Iris pigment epithelial cell (primary cell): ENCODE results near the gene TUBA4B.

Source experiments
- DNase-seq: peaks from one replicate; pipeline ENCODE4 v3.0.0-alpha.2; 2011; ENCODE audit warnings: low read depth

The TUBA4B gene

DNA sequence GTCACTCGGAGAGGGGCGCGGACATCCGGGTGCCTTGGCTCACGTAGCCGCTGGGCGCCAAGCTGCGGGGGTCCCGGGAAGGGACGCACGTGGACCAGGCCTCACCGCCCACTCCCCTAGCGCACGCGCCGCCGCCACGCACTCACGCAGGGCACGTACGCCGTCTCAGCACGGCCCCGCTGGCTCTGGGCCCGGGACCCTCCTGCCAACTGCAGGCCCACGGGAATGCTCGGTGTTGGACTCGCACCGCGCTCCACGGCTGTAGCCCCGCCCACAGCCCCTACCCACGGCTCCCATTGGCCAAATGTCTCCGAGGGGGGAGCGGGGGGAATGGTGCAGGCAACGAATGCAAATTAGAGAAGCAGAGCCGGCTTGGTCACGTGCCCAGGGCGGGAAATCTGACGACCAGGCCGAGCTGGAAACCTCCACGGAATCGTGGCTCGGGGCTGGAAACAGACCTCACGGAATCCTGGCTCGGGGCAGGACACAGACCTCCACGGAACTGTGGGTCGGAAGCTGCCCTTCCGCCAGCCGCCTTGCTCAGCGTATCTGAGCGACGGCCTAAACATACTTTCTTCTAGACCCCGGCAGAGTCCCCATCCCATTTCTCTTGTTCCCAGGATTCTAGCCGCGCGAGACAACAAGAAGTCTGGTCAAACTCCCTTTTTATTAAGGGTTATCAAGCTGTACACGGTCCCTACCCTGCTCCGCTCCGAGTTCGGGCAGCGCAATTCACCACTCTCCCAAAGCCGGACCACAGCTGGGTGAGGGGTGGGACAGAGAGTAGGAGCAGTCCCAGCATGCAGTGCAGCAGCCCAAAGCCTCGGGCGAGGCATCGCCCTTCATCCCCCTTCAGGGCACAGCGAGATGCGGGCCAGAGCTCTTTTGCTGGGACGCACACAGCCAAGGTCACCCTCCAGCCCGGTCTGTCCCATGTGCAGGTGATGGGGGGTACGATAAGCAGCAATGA lies 34.0 kb upstream of the TUBA4B start, which contains the start of gene ABCB6:
Gene ABCB6 (minus strand): TSS at position 227 of the 970 bp plus-strand sequence. CDS start 285 bp downstream, outside the sequence.
- peak; percentile 94 for DNase-seq

DNA sequence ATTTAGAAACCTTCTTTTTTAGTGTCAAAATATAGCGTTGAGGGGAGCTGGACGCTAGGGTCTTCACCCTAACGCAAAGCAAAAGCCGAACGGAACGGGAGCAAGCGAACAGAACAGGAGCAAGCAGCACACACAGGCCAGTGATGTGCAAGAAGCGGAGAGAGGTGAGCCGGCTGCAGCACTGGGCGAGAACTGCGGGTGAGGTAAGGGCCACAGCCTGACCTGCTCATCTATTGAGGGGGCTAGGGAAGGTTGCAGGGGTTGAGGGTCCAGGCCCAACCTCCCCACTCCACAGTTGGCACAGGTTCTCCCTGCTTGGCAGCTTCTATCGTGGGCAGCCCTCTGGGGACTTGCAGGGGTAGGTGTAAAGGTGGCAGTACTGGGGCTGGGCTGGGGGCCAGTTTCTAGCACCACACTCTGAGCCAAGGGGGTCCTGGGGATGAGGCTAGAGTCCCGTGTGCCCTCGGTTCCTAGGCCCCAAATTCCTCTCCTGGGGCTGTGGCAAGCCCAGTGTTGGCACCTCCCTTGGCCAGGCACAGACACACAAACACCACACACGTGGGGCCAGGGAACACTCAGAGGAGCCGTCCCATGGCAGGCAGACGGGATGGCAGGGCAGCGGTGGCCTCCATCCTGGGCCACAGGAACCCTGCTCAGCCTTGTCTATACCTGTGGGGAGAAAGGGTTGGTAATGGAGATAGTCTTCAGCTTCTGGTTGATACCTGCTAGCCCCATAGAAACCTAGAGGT lies 33.1 kb upstream of the TUBA4B start:
- DNase-seq: no peak

DNA sequence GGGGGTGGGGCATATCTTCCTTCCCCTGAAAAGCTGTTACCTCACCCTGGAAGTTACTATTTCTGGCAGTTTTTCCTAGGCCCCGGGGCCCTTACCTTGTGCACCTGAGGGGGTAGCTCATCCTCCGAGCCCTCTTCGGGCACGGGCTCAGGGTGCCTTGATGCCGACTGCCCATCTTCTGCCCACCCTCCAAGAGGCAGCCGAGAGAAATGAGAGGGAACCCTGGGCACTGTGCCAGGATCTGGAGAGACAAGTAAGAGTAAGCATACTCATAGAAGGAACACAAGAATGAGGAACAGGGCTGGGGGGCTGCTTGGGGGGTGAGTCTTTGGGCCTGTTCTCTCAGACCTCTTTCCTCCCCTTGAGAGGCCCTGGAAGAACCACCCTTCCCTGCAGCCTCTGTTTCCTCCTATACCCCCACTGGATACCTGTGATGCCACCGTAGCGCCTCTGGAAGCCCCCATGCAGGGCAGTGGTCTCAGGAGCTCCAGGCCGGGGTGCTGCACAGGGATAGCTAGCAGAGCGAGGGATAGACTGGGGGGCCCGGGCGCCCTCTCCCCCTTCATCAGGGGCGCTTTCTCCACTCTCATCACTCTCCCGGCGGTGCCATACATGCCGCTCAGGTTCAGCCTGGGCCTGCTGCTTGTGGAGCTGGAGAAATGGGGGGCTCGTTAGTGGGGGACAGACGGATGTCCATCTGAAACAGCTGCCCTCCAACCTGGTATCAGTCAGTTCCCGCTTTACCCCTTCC lies 32.2 kb upstream of the TUBA4B start:
- no peak for DNase-seq

DNA sequence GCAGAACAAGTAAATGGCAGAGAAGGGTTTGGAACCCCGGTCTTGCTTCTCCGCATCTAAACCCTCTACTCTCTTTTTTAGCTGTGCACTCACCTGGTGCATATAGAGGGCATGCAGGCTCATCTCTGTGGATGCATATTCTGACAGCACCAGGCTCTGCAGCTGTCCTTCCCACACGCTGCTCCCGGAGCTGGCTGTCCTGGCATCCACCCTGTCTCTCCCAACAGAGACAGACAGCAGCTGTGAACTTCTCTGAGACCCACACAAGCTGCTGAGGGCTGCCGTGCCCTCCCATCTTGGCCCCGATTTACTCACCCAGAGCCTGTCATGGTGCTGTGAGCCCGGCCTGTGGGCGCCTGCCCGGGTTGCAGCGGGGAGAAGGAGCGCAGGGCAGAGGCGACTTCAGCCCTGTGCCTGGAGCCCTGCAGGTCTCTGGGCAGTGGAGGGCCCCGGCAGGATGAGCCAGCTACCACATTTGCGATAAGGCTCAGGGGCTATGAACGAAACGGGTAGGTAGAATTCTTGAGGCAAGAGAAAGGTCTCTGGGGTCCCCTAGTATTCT lies 31.0 kb upstream of the TUBA4B start:
- no peak for DNase-seq

DNA sequence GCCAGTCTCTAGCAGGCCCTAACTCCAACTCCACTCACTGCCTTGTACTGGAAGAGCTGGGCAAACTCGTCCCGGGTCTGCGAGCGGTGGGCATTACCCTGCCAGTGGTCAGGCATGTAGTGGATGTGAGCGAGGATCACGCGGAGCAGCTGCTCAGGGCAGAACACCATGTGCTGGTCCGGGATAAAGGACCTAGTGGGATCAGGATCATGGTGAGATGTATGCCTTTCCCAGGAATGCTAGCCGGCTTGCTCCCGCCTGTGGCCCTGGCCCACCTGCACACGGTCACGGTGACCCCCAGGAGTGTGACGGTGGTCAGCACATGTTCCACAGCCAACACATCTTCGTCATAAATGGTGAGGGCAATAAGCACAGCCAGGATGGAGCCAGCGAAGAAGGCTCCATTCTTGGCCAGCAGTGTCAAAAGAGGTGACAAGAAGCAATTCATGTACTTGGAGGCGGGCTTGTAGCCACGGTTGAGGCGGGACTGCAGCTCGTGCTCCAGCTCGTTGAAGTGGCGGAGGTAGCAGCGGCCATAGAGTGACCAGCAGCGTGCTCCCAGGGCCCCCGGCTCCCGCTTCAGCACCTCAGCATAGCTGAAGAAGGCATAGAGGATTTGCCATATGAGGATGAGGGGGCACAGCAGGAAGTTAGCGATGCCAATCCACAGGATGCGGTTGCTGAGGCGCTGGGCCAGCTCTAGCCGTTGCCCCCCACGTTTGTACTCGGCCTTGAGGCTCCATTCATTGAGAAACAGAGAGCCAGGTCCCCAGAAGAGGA lies 29.0 kb upstream of the TUBA4B start:
- DNase-seq: no peak

DNA sequence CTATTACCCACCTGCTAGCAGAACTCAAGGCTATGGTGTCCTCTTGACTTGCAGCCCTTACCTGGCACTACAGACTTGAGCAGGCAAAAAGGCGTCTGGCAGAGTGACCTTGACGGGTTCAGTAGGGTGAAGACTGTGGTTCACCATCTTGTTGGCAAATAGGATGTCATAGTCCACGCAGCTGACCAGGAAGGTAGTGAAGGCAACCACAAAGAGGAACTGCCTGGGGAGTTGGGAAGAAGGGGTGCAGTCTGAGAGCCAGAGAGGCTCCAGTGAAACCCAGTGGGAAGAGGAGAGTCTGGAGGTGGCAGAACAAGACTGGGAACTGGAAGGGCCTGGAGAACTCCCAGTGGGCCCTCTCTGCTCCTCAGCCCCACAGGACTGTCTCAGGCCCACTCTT lies 27.7 kb upstream of the TUBA4B start:
- no peak for DNase-seq

DNA sequence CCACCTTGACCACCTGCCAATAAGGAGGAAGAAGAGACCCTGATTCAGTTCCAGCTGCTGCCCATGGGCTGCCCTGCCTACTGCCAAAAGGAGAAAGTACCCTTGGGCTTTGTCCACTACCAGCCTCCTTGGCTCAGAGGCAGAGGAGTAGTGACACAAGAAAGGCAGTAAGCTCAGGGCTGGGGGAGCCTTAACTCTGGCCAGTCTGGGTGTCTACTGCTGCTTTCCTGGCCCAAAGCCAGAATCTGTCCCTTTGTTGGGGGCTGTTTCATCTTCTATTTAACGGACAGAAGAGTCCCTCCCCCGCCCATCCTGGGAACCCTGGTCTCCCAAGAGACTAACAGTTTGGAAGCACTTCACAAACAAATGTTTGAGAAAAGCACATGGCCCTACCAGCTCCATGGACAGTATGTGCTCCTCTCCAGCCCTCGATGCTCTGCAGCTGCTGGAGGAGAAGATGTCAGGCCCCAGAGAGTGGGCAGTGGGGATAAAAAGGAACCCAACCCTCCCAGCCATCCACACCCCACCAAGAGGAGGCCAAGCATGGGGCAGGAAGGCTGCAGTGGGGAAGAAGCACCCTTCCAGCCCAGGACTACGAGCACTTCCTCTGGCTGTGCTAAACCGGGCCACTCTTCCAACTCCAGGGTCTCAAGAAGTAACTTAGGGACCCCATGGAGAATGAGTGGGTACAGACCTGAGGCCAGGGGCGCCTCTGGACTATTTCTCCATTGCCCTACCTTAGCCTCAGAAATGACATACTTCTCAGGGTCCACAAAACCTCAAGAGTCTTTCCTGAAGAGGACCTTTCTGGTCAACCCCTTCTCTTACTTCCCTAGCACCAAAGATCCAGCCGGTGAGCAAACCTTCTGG lies 24.8 kb upstream of the TUBA4B start:
- no peak for DNase-seq

DNA sequence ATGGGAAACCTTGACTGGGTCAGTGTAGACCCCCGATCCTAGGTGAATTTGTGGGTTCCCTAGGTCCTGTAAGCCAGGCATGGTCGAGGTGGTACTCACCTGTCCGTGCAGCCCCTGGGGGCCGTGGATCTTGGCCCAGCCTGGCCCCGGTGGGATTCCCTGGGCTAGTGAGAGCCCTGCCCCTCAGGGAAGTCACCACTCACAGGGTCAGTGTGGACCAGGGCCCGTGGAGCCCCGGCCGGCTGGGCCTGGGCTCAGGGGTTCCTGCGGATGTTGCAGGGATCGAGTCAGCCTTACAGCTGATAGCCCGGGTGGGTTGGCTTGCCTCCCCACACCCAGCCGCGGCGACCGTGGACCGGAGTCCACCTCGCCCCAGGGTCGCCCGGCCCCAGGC lies 24.1 kb upstream of the TUBA4B start:
- no peak for DNase-seq

DNA sequence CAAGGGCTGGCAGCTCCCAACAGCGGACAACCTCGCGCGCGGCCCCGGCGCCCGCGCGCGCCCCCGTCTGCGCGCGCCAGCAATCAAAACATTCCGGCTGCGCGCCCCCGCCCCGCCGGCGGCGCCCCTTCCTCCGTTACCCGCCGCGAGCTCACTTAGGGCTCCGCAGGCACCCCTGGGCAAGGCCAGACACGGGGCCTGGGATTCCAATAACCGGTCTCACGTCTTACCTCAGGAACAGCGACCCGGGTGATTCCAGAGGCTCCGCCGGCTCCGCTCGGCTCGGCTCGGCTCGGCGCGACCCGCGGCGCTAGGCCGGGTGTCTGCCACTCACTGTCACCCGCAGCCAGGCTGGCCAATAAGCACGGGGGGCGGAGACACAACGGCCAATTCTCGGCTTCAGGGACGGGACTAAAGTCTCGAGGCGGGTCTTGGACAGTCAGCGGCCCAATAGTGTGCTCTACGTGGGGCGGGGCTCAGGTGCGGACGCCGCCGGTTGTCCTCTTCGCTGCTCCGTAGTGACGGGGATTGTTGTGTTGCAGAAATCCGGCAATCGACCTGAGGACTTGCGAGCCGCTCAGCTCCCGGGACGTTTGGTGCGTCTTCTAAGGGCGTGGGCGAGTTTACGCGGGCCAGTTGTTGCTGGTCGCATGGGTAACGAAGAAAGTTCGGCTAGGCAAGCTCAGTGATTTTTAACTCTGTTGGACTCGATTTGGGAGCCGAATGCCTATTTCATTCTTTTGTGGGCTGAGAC lies 23.6 kb upstream of the TUBA4B start, which contains the start of the genes ANKZF1 and ATG9A:
Gene ANKZF1 (plus strand): TSS at position 502 of the 754 bp plus-strand sequence. CDS start 452 bp downstream, outside the sequence.
Gene ATG9A (minus strand): TSS at position 332 of the 754 bp plus-strand sequence. CDS start 1,612 bp downstream, outside the sequence.
- peak; percentile 100 for DNase-seq

DNA sequence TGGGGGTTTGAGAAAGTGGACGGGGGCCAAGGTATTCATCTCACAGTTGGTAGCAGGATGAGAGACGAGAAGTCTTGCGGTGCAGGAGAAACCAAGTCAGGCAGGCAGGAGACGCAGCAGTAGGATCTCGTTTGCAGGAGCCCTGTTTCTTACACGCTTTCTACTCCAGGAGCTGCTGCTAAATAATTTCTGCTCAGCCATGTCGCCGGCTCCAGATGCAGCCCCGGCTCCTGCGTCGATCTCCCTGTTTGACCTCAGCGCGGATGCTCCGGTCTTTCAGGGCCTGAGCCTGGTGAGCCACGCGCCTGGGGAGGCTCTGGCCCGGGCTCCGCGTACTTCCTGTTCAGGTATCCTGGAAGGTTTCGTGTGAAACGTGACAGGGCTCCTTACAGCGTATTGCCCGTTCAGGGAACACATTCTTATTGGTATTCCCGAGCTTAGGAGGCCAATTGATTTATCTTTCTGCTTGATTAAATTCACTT lies 22.9 kb upstream of the TUBA4B start:
- peak; percentile 55 for DNase-seq

DNA sequence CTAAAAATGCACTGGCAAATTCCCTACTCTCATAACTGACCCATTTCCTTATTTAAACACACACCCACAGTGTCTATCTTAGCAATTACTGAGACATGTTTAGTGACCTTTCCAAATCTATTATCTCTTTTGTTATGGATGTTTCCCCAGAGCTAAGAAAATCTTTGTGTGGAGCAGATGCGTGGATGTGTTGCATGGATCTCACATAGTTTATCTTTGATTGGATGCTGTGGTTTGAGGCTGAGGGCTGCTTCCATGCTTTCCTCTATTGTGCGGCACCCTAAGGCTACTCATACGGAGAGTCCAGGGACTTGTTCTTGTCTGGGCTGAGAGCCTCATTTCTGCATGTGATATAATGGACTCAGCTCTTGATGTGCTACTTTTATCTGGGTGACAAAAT lies 18.7 kb upstream of the TUBA4B start:
- DNase-seq: no peak

DNA sequence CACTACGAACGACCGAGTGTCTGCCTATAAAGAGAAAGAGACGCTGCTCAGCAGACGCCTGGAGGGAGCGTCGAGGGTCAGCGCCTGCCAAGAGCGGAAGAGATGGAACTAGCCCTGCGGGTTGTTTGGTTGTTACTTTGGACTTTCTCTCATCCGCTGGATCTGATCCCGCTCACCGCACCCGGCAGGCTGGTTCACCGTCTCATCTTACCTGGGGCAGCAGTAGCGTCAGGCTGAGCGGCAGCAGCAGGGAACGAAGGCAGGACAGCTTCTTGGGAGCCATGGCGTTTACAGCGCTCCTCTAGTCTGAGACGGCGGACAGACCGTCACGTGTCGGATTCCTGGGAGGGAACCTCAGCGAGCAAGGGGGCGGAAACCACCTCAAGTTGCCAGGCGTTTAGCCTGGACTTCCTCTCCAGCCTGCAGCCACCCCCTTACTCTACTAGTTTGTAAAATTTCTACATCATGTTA lies 9.7 kb upstream of the TUBA4B start:
- peak; percentile 65 for DNase-seq

DNA sequence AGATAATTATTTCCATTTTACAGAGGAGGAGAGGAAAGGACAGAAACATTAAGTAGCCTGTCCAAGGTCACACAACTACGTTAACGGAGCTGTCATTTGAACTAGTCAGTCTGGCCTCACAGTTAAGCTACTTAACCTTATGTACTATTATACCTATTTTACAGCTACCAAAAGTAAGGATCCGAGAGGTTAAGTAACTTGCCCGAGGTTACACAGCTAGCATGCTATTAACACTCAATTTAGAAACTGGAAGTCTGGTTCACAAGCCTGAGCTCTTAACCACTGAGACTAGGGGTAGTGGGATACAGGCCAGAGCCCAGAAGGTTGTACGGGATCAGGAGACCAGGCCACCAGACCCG lies 8.3 kb upstream of the TUBA4B start:
- DNase-seq: no peak

DNA sequence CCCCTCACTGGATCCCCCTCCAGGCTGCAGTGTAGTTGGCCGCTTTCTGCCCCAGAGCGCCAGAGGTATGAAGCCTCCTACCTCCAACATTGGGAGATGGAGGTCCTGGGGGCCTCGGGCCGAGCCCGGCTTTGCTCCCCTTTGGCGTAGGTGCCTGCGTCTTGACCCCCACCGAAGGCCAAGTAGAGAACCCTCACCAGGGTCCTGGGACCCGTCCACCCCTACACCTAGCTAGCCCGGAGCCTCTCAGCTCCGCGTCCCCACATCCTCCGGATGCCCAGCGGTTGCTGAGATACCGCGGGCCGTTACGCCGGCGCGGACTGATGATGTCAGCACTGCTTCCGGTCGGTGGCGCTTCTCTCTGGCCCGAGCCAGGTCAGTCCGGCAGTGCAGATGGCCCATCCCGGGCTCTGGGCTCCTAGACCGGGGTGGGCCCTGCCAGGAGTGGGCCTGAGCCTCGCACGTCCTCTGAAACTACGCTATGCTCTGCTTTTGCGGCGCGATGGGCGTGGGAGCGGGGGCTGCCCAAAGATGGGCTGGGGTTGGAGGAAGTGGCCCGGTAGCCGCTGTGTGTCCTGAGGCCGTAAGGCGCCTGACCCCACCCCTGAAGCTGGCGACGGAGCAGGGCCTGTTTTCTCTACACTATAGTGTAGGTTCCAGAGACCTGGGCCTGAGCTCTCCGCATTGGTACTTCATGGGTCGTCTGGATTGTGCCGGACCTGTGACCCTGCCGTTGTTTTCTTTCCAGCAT lies 7.7 kb upstream of the TUBA4B start, which contains the start of the genes GLB1L and STK16:
Gene GLB1L (minus strand): TSS at position 297 of the 751 bp plus-strand sequence. CDS start 1,871 bp downstream, outside the sequence.
Gene STK16 (plus strand): TSS at position 332 of the 751 bp plus-strand sequence. CDS start 521 bp downstream, outside the sequence.
- peak; percentile 92 for DNase-seq

DNA sequence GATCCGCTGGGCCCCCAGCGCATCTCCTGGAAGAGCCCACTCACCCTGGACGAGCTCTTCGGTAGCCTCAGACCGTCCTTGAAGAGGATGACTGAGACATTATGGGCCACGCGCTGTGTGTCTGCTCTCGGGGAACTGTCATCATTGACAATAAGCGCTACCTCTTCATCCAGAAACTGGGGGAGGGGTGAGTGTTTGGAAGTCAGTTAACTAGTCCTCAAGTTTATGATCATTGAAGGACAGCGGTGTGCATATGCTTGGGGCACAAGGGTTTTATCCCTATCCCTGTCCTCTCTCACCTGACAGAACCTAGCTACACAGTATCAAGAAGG lies 7.2 kb upstream of the TUBA4B start:
- DNase-seq: no peak

DNA sequence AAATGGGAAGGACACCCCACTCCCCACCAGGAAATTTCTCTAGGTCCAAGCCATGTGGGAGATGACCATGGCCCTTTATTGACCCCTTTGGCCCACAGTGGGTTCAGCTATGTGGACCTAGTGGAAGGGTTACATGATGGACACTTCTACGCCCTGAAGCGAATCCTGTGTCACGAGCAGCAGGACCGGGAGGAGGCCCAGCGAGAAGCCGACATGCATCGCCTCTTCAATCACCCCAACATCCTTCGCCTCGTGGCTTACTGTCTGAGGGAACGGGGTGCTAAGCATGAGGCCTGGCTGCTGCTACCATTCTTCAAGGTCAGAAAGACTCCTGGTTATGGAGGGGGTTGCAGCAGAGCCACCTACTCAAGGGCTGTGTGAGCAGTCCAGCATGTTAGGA lies 6.5 kb upstream of the TUBA4B start:
- no peak for DNase-seq

DNA sequence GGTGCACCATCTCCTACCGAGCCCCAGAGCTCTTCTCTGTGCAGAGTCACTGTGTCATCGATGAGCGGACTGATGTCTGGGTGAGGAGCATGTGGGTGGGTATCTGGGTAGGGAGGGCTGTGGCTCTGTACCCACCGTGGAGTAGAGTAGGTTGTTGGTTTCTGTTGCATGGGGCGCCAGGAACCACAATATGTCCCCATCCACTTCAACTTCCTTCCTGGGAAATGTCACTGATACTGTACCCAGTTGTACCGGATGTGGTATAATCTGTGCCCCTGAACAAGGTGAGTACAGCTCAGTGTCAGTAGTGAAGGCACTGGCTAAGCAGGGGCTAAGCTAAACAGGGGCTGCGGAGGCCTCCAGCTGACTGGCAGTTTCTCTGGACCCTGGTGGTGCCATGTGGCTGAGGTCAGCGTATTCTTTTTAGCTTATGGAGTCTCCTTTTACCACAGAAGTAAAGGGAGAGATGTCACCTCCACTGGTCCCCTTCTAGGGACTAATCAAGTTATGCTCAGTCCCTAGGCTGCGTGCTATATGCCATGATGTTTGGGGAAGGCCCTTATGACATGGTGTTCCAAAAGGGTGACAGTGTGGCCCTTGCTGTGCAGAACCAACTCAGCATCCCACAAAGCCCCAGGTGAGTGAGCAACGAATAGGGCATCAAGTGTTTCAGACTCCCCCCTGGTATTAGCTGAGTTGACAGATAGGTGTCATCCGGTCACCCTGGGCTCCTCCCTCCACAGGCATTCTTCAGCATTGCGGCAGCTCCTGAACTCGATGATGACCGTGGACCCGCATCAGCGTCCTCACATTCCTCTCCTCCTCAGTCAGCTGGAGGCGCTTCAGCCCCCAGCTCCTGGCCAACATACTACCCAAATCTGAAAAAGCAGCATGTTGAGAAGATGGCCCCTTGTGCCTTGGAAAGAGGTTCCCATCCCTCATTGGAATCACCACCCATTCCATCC lies 5.1 kb upstream of the TUBA4B start:
- no peak for DNase-seq
